H9 (cell line): ENCODE data around the gene BIK. TPM values are rescaled to one million over a fixed set of nuclear protein-coding genes. Genes with fewer than 3 reads are reported as not detected.

Experiments used
- DNase-seq: peaks from one replicate; pipeline ENCODE4 v3.0.0-alpha.2; 2017
- H2AFZ ChIP-seq: one replicate; pipeline ENCODE4 v1.6.1; 2013; ENCODE audit warnings: mild to moderate bottlenecking, low read length, control low read depth, moderate library complexity
- H2AK5ac ChIP-seq: 2 replicates; pipeline ENCODE4 v1.6.1; 2013; ENCODE audit warnings: low read length, control low read depth, mixed read lengths; ENCODE audit not compliant: insufficient read length
- H2BK120ac ChIP-seq: one replicate; pipeline ENCODE4 v1.6.1; 2013; ENCODE audit warnings: low read depth, mild to moderate bottlenecking, low read length, control low read depth, inconsistent platforms; ENCODE audit not compliant: poor library complexity, severe bottlenecking
- H2BK12ac ChIP-seq: 2 replicates; pipeline ENCODE4 v1.6.1; 2013; ENCODE audit warnings: low read length, control low read depth, mixed read lengths, low read depth; ENCODE audit not compliant: insufficient read length
- H2BK15ac ChIP-seq: 2 replicates; pipeline ENCODE4 v1.6.1; 2013; ENCODE audit warnings: low read depth, low read length, control low read depth
- H2BK20ac ChIP-seq: one replicate; pipeline ENCODE4 v1.6.1; 2013; ENCODE audit warnings: low read depth, mild to moderate bottlenecking, low read length, control low read depth, inconsistent platforms; ENCODE audit not compliant: poor library complexity, severe bottlenecking
- H2BK5ac ChIP-seq: 2 replicates; pipeline ENCODE4 v1.6.1; 2013; ENCODE audit warnings: low read length, control low read depth, mixed read lengths; ENCODE audit not compliant: insufficient read length
- H3K14ac ChIP-seq: 2 replicates; pipeline ENCODE4 v1.6.1; 2013; ENCODE audit warnings: low read length, control low read depth; ENCODE audit not compliant: insufficient read depth
- H3K18ac ChIP-seq: 2 replicates; pipeline ENCODE4 v1.6.1; 2013; ENCODE audit warnings: low read depth, mild to moderate bottlenecking, mixed read lengths, low read length, control low read depth; ENCODE audit not compliant: insufficient read length
- H3K23ac ChIP-seq: 2 replicates; pipeline ENCODE4 v1.6.1; 2013; ENCODE audit warnings: low read length, control low read depth, mixed read lengths, low read depth; ENCODE audit not compliant: insufficient read length
- H3K23me2 ChIP-seq: 2 replicates; pipeline ENCODE4 v1.6.1; 2013; ENCODE audit warnings: low read depth, mild to moderate bottlenecking, mixed read lengths, low read length, control low read depth; ENCODE audit not compliant: insufficient read length, poor library complexity, severe bottlenecking
- H3K27ac ChIP-seq: 2 replicates; pipeline ENCODE4 v1.5.1; 2013; ENCODE audit warnings: low read length, control low read depth, mixed read lengths, low read depth; ENCODE audit not compliant: insufficient read length
- H3K27me3 ChIP-seq: 2 replicates; pipeline ENCODE4 v1.6.1; 2013; ENCODE audit warnings: low read length, control low read depth, inconsistent platforms; ENCODE audit not compliant: insufficient read depth
- H3K4ac ChIP-seq: 2 replicates; pipeline ENCODE4 v1.6.1; 2013; ENCODE audit warnings: low read depth, mild to moderate bottlenecking, control low read depth, inconsistent platforms, low read length, moderate library complexity
- H3K4me1 ChIP-seq: 2 replicates; pipeline ENCODE4 v1.6.1; 2013; ENCODE audit warnings: low read length, control low read depth, inconsistent platforms; ENCODE audit not compliant: insufficient read depth
- H3K4me2 ChIP-seq: 2 replicates; pipeline ENCODE4 v1.6.1; 2013; ENCODE audit warnings: low read length, control low read depth, mixed read lengths; ENCODE audit not compliant: insufficient read length, insufficient read depth
- H3K56ac ChIP-seq: 2 replicates; pipeline ENCODE4 v1.6.1; 2013; ENCODE audit warnings: low read depth, mild to moderate bottlenecking, mixed read lengths, low read length, control low read depth; ENCODE audit not compliant: insufficient read length
- H3K79me1 ChIP-seq: 2 replicates; pipeline ENCODE4 v1.6.1; 2013; ENCODE audit warnings: low read depth, mild to moderate bottlenecking, moderate library complexity, low read length, control low read depth, inconsistent platforms; ENCODE audit not compliant: insufficient read depth, poor library complexity, severe bottlenecking
- H3K79me2 ChIP-seq: 2 replicates; pipeline ENCODE4 v1.6.1; 2013; ENCODE audit warnings: low read length, control low read depth, inconsistent platforms; ENCODE audit not compliant: insufficient read depth
- H3K9ac ChIP-seq: 2 replicates; pipeline ENCODE4 v1.6.1; 2013; ENCODE audit warnings: low read length, control low read depth, mixed read lengths; ENCODE audit not compliant: insufficient read length; ENCODE audit errors: extremely low read depth
- H3K9me3 ChIP-seq: one replicate; pipeline ENCODE4 v1.6.1; 2013; ENCODE audit warnings: low read depth, low read length, inconsistent platforms; ENCODE audit not compliant: control insufficient read depth
- H3T11ph ChIP-seq: one replicate; pipeline ENCODE4 v1.6.1; 2013; ENCODE audit warnings: mild to moderate bottlenecking, low read length, control low read depth, inconsistent platforms
- H4K20me1 ChIP-seq: one replicate; pipeline ENCODE4 v1.6.1; 2013; ENCODE audit not compliant: control insufficient read depth, insufficient read length, insufficient read depth
- H4K5ac ChIP-seq: 2 replicates; pipeline ENCODE4 v1.6.1; 2013; ENCODE audit warnings: low read depth, mild to moderate bottlenecking, mixed read lengths, low read length, control low read depth; ENCODE audit not compliant: insufficient read length
- H4K8ac ChIP-seq: replicated peaks from 2 replicates; pipeline ENCODE4 v1.6.1; 2013; ENCODE audit warnings: low read length, control low read depth, mixed read lengths, low read depth; ENCODE audit not compliant: insufficient read length
- H4K91ac ChIP-seq: 2 replicates; pipeline ENCODE4 v1.6.1; 2013; ENCODE audit warnings: low read depth, mild to moderate bottlenecking, moderate library complexity, mixed read lengths, low read length, control low read depth; ENCODE audit not compliant: insufficient read length
- H3K27ac Mint-ChIP-seq, 3 experiments: 2 replicates in 2 of 3; 3 replicates in 1 of 3; pipeline ENCODE4 v1.8.0; 2020 to 2021; ENCODE audit warnings: mixed read lengths in 3 of 3, mild to moderate bottlenecking in 1 of 3, moderate library complexity in 1 of 3
- H3K27me3 Mint-ChIP-seq: 2 replicates; pipeline ENCODE4 v1.8.0; 2021; ENCODE audit warnings: low read depth, mild to moderate bottlenecking, moderate library complexity, mixed read lengths
- H3K36me3 Mint-ChIP-seq, 3 experiments: 2 replicates in 2 of 3; 3 replicates in 1 of 3; pipeline ENCODE4 v1.8.0; 2020 to 2021; ENCODE audit warnings: low read depth in 3 of 3, mixed read lengths in 3 of 3; ENCODE audit not compliant: insufficient read depth in 1 of 3
- H3K4me1 Mint-ChIP-seq, 2 experiments: 2 replicates each; pipeline ENCODE4 v1.8.0; 2020; ENCODE audit warnings: mixed read lengths in 2 of 2
- H3K4me3 Mint-ChIP-seq, 2 experiments: 2 replicates in 1 of 2; 3 replicates in 1 of 2; pipeline ENCODE4 v1.8.0; 2020 to 2021; ENCODE audit warnings: mild to moderate bottlenecking in 2 of 2, mixed read lengths in 2 of 2, moderate library complexity in 1 of 2
- H3K9me3 Mint-ChIP-seq, 2 experiments: 2 replicates in 1 of 2; 3 replicates in 1 of 2; pipeline ENCODE4 v1.8.0; 2020; ENCODE audit warnings: mild to moderate bottlenecking in 2 of 2, mixed read lengths in 2 of 2, moderate library complexity in 1 of 2
- WGBS: extraction: QIAGEN DNeasy Blood & Tissue Kit; methylation state at CpG from one replicate; pipeline ENCODE4 v1.1.7; 2013; ENCODE audit warnings: missing lambda C conversion rate, low lambda C conversion rate, mixed read lengths; ENCODE audit not compliant: insufficient read length; ENCODE audit errors: extremely low coverage; 5-methylcytosine and 5-hydroxymethylcytosine counted together
- total RNA-seq: library from RNA; stranded (reverse); gene quantifications from 2 replicates; pipeline ENCODE4 v1.2.1, GENCODE V29; 2021
- TF ChIP-seq, protein P1 (sequence below): fragments of 200-600 bp; sonication (generic); conservative IDR thresholded peaks from 3 replicates; pipeline ENCODE4 v1.8.0; 2021; ENCODE audit warnings: antibody characterized with exemption, mild to moderate bottlenecking

Gene BIK
- total RNA-seq, 1 experiment from 2014 or later, result 8.3 TPM

DNA sequence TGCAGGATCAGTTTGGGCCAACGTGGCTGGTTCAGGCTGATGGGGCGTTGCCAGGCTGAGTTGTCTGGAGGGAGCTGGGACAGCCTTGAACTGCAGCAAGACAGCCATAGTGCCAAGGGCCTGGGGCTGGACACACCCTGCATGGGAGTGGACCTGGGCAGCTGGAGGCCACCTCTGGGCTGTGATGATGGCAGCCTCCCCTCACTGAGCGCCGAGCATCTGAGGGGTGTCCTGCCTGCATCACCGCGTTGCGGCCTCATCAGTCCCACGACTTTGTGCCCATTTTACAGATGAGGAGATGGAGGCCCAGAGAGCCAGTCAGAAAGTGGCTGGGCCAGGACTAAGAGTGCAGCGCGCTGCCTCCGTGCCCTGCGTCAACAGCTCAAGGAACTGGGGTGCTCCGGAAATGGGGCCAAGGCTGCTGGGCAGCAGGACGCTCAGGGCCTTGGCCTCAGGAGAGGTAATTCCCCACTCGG is 40.2 kb downstream of the BIK start:
- H2AK5ac ChIP-seq, result no peak overlapping the region
- Mint-ChIP-seq H3K4me3 (peak overlapping the region; percentile 68 to 87), H3K27ac (no peak overlapping the region; a peak in 1 of 7 replicates), H3K9me3 (no peaks in the 10 kb centered on the region), H3K36me3 (no peaks in the 10 kb centered on the region), H3K4me1 (peaks cover 3 to 16% of the 10 kb centered on the region in 2 experiments), H3K27me3 (peaks cover 22% of the 10 kb centered on the region)
- H3K56ac ChIP-seq, result no peak overlapping the region
- DNase-seq, result peak; percentile 23
- TF ChIP-seq, protein P1, sequence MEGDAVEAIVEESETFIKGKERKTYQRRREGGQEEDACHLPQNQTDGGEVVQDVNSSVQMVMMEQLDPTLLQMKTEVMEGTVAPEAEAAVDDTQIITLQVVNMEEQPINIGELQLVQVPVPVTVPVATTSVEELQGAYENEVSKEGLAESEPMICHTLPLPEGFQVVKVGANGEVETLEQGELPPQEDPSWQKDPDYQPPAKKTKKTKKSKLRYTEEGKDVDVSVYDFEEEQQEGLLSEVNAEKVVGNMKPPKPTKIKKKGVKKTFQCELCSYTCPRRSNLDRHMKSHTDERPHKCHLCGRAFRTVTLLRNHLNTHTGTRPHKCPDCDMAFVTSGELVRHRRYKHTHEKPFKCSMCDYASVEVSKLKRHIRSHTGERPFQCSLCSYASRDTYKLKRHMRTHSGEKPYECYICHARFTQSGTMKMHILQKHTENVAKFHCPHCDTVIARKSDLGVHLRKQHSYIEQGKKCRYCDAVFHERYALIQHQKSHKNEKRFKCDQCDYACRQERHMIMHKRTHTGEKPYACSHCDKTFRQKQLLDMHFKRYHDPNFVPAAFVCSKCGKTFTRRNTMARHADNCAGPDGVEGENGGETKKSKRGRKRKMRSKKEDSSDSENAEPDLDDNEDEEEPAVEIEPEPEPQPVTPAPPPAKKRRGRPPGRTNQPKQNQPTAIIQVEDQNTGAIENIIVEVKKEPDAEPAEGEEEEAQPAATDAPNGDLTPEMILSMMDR, result no peak
- no peaks in the 10 kb centered on the region for H3K9me3 ChIP-seq
- no peaks in the 10 kb centered on the region; the same call in 1 of the 2 replicates for H3K27me3 ChIP-seq
- H3T11ph ChIP-seq, result no peak overlapping the region
- no peak overlapping the region for H2BK15ac ChIP-seq
- H4K91ac ChIP-seq, result no peak overlapping the region
- no peak overlapping the region for H4K5ac ChIP-seq
- peak overlapping the region; percentile 50 for H3K4me2 ChIP-seq
- H4K20me1 ChIP-seq, result no peaks in the 10 kb centered on the region
- WGBS, result no CpG with 5 or more reads among the region's 15 CpGs
- no peak overlapping the region for H3K23ac ChIP-seq
- no peaks in the 10 kb centered on the region for H3K79me1 ChIP-seq
- no peak overlapping the region for H3K14ac ChIP-seq
- no peak overlapping the region for H2BK12ac ChIP-seq
- H3K4me1 ChIP-seq, result no peaks in the 10 kb centered on the region; the same call in 1 of the 2 replicates
- H4K8ac ChIP-seq, result no peak overlapping the region
- H3K18ac ChIP-seq, result no peak overlapping the region
- no peaks in the 10 kb centered on the region for H3K23me2 ChIP-seq
- no peak overlapping the region for H3K4ac ChIP-seq
- no peak overlapping the region for H3K9ac ChIP-seq
- no peak overlapping the region for H2AFZ ChIP-seq
- no peak overlapping the region for H2BK120ac ChIP-seq
- H3K79me2 ChIP-seq, result no peaks in the 10 kb centered on the region
- H3K27ac ChIP-seq, result no peak overlapping the region
- H2BK20ac ChIP-seq, result no peak overlapping the region
- no peak overlapping the region for H2BK5ac ChIP-seq
